HG03064 (cell line): ENCODE measurements around the gene CARD18.

Experiments
- ATAC-seq: cut with Tn5 transposase; IDR thresholded peaks from one replicate; pipeline ENCODE4 v1.9.1; 2021; ENCODE audit warnings: low read depth; ENCODE audit not compliant: unreplicated experiment

Gene CARD18

DNA sequence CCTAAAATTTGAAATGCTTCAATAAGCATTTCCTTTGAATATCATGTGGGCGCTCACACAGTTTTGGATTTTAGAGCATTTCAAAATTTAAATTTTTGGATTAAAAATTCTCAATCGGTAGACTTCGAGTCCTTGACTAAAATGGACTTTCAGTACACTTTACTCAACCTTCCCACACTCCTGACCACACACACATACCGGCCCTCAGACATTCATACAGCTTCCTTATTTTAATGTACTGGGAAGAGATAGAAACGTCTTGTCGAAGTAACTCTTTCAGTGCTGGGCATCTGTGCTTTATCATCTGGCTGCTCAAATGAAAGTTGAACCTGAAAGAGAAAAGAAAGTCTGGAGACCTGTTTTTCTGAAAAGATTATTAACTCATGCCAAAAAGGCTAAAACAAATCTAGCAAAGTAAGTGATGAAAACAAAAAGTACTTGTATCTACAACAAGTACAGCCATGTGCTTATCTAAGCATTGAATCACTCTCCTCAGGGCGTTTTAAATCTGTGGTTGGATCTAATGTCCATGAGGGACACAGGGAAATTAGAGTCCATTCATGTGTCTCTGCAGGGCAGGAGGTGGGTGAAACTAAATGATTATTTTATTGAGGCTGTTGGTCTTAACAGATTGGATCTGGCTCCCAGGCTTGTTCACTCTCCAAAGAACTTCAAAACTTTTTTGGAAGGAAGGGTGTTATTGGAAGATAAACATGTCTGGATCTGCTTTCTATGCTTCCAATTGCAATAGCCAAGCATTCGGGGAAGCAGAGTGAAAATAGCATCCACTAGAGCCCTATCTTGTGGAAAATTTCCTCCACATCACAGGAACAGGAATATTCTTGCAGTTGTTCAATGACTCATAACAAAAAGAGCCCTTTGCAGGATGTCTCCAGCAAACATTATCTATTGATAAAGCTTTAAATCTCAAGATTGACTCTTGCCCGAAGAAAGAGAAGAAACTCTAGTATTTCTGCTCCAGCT is 47.0 kb downstream of the CARD18 start:
- ATAC-seq: no peak
